ENCODE results near the gene FAR2.

FAR2 gene

GRCh38 chr12:29204521-29204920 is 55.4 kb downstream of the FAR2 start:
- no peak for TF ChIP-seq CTCF (IDR thresholded peaks at IDR 0.05; ENCODE audit: low read depth, low read length)
- H3K36me3 ChIP-seq = no peaks in the 10 kb centered on the region
- no peak overlapping the region for H3K27ac ChIP-seq
- DNase-seq = no peak
- no peaks in the 10 kb centered on the region for H3K9me3 ChIP-seq (ENCODE audit: severe bottlenecking)
- no peak overlapping the region for H3K4me3 ChIP-seq (ENCODE audit: low read depth, low read length)
- H3K27me3 ChIP-seq (ENCODE audit: insufficient read depth, low read depth, severe bottlenecking) = no peaks in the 10 kb centered on the region

GRCh38 chr12:29207120-29207519 is 58.0 kb downstream of the FAR2 start:
- no peak overlapping the region for H3K27ac ChIP-seq
- H3K4me3 ChIP-seq (ENCODE audit: low read depth, low read length) = no peak overlapping the region
- no peaks in the 10 kb centered on the region for H3K27me3 ChIP-seq (ENCODE audit: insufficient read depth, low read depth, severe bottlenecking)
- no peaks in the 10 kb centered on the region for H3K9me3 ChIP-seq (ENCODE audit: severe bottlenecking)
- DNase-seq = no peak
- no peaks in the 10 kb centered on the region for H3K36me3 ChIP-seq
- TF ChIP-seq CTCF (IDR thresholded peaks at IDR 0.05; ENCODE audit: low read depth, low read length) = no peak

- H3K4me3 ChIP-seq (ENCODE audit: low read depth, low read length) = no peak overlapping the region
- no peaks in the 10 kb centered on the region for H3K36me3 ChIP-seq
- H3K27me3 ChIP-seq (ENCODE audit: insufficient read depth, low read depth, severe bottlenecking) = no peaks in the 10 kb centered on the region
- no peak for TF ChIP-seq CTCF (IDR thresholded peaks at IDR 0.05; ENCODE audit: low read depth, low read length)
- no peaks in the 10 kb centered on the region for H3K9me3 ChIP-seq (ENCODE audit: severe bottlenecking)
- DNase-seq = no peak
- H3K27ac ChIP-seq = no peak overlapping the region
Measured at GRCh38 chr12:29208060-29208459, 59.0 kb downstream of the FAR2 start.

GRCh38 chr12:29208936-29209701 is 60.0 kb downstream of the FAR2 start:
- no peak for TF ChIP-seq CTCF (IDR thresholded peaks at IDR 0.05; ENCODE audit: low read depth, low read length)
- no peaks in the 10 kb centered on the region for H3K36me3 ChIP-seq

GRCh38 chr12:29211696-29212095 is 62.6 kb downstream of the FAR2 start:
- Histone ChIP-seq H3K27me3 (ENCODE audit: insufficient read depth, low read depth, severe bottlenecking) (no peaks in the 10 kb centered on the region), H3K9me3 (ENCODE audit: severe bottlenecking) (no peaks in the 10 kb centered on the region), H3K4me3 (ENCODE audit: low read depth, low read length) (no peak overlapping the region), H3K27ac (no peak overlapping the region), H3K36me3 (no peaks in the 10 kb centered on the region)
- no peak for TF ChIP-seq CTCF (IDR thresholded peaks at IDR 0.05; ENCODE audit: low read depth, low read length)
- no peak for DNase-seq

More at GRCh38 chr12:29208936-29209701, 60.0 kb downstream of the FAR2 start:
- H3K27ac ChIP-seq = no peak overlapping the region
- no peaks in the 10 kb centered on the region for H3K9me3 ChIP-seq (ENCODE audit: severe bottlenecking)
- H3K27me3 ChIP-seq (ENCODE audit: insufficient read depth, low read depth, severe bottlenecking) = no peaks in the 10 kb centered on the region
- DNase-seq = no peak
- H3K4me3 ChIP-seq (ENCODE audit: low read depth, low read length) = no peak overlapping the region
